ENCODE results near the gene BFSP1.

DNA sequence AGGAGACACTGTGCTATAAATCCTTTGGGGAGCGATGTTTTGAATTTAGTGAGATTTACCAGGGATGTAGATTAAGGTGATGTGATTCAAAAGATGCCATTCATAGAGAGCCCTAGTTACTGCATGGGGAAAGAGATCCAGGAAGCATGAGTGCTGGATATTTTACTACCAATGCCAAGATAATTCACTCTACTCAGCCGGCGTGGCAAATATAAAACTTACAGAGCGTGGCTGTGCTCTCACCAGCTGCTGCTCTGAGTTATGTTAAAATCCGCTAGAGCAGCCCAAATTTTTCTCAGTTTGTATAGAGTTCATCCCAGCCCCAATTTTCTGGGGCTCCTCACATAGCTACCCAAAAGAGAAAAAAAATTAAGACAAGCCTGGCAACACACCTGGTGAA lies 48.6 kb downstream of the BFSP1 start:
- no peak for TF ChIP-seq POLR2A (IDR thresholded peaks at IDR 0.05)
- TF ChIP-seq, protein P1, sequence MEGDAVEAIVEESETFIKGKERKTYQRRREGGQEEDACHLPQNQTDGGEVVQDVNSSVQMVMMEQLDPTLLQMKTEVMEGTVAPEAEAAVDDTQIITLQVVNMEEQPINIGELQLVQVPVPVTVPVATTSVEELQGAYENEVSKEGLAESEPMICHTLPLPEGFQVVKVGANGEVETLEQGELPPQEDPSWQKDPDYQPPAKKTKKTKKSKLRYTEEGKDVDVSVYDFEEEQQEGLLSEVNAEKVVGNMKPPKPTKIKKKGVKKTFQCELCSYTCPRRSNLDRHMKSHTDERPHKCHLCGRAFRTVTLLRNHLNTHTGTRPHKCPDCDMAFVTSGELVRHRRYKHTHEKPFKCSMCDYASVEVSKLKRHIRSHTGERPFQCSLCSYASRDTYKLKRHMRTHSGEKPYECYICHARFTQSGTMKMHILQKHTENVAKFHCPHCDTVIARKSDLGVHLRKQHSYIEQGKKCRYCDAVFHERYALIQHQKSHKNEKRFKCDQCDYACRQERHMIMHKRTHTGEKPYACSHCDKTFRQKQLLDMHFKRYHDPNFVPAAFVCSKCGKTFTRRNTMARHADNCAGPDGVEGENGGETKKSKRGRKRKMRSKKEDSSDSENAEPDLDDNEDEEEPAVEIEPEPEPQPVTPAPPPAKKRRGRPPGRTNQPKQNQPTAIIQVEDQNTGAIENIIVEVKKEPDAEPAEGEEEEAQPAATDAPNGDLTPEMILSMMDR (IDR thresholded peaks at IDR 0.05) = no peak
